ENCODE data around the gene ELP4. TPM values are rescaled to one million over a fixed set of nuclear protein-coding genes. Genes with fewer than 3 reads are reported as not detected.

The ELP4 gene
- total and polyA plus RNA-seq, 11 donors = 8.5 to 20.7 (median 14.1) TPM

- intact Hi-C loops (cut with DNase I) = no loop called here
- DNase-seq (no peak), ATAC-seq (no peak)
- Histone ChIP-seq H3K4me1 (peaks cover 0 to 5% (median 0%) of the 10 kb centered on the region in 12 donors), H3K36me3 (peaks cover 0 to 7% (median 0%) of the 10 kb centered on the region in 9 donors), H3K27ac (no peak overlapping the region), H3K4me3 (no peak overlapping the region), H3K9me3 (no peaks in the 10 kb centered on the region), H3K27me3 (peaks cover 0 to 6% (median 0%) of the 10 kb centered on the region in 9 donors)
- TF ChIP-seq, protein P1, sequence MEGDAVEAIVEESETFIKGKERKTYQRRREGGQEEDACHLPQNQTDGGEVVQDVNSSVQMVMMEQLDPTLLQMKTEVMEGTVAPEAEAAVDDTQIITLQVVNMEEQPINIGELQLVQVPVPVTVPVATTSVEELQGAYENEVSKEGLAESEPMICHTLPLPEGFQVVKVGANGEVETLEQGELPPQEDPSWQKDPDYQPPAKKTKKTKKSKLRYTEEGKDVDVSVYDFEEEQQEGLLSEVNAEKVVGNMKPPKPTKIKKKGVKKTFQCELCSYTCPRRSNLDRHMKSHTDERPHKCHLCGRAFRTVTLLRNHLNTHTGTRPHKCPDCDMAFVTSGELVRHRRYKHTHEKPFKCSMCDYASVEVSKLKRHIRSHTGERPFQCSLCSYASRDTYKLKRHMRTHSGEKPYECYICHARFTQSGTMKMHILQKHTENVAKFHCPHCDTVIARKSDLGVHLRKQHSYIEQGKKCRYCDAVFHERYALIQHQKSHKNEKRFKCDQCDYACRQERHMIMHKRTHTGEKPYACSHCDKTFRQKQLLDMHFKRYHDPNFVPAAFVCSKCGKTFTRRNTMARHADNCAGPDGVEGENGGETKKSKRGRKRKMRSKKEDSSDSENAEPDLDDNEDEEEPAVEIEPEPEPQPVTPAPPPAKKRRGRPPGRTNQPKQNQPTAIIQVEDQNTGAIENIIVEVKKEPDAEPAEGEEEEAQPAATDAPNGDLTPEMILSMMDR (IDR thresholded peaks at IDR 0.05) = no peak
- no peak for TF ChIP-seq POLR2A (IDR thresholded peaks at IDR 0.05)
- 98 to 100% (median 99%) methylated on average over 2 of the region's 2 CpGs for WGBS, 4 donors
Observed at GRCh38 chr11:31784611-31785010, 275.0 kb downstream of the ELP4 start.

- 82 to 87% (median 87%) methylated on average over 16 of the region's 16 CpGs for WGBS, 4 donors
- intact Hi-C loops (cut with DNase I) = no loop called here
- Histone ChIP-seq H3K36me3 (peaks cover 0 to 7% (median 0%) of the 10 kb centered on the region in 9 donors), H3K9me3 (no peaks in the 10 kb centered on the region), H3K27me3 (peaks cover 0 to 20% (median 0%) of the 10 kb centered on the region in 9 donors), H3K4me1 (no peaks in the 10 kb centered on the region), H3K4me3 (no peak overlapping the region), H3K27ac (no peak overlapping the region)
- DNase-seq (no peak), ATAC-seq (no peak)
- TF ChIP-seq POLR2A (IDR thresholded peaks at IDR 0.05) = no peak
- TF ChIP-seq, protein P1 (IDR thresholded peaks at IDR 0.05) = no peak
Observed at GRCh38 chr11:31786996-31787685, 277.6 kb downstream of the ELP4 start.

DNA sequence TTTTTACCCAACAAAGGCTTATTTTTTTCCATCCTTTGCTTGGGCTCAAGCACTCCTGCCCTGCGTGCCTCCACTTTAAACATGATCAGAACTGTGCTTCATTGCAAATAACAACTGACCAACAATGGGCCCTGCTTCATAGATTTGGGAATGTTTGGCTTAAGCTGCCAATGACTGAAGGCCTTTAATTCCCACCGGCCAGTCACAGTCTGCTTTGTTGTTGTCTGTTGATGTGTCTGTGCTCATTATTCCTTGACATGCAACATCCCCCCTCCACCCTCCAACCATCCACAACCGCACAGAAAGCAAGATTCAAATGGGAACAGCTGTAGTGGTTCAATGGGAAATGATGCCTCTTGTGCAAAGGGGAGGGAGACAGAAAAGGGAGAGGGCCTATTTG is 278.5 kb downstream of the ELP4 start:
- DNase-seq (no peak), ATAC-seq (no peak)
- Histone ChIP-seq H3K27me3 (peaks cover 0 to 20% (median 0%) of the 10 kb centered on the region in 9 donors), H3K9me3 (no peaks in the 10 kb centered on the region), H3K27ac (no peak overlapping the region), H3K4me3 (no peak overlapping the region), H3K4me1 (no peaks in the 10 kb centered on the region), H3K36me3 (peaks cover 0 to 7% (median 0%) of the 10 kb centered on the region in 9 donors)
- 70 to 89% (median 85%) methylated on average over 3 of the region's 3 CpGs for WGBS, 4 donors
- TF ChIP-seq POLR2A (IDR thresholded peaks at IDR 0.05) = no peak
- TF ChIP-seq, protein P1 (IDR thresholded peaks at IDR 0.05) = no peak
- intact Hi-C loops (cut with DNase I) = no loop called here

- WGBS, 4 donors = 82 to 87% (median 85%) methylated on average over 6 to 7 of the region's 7 CpGs
- DNase-seq (no peak), ATAC-seq (no peak)
- no peak overlapping the region for H3K4me3 ChIP-seq
- H3K27ac ChIP-seq = no peak overlapping the region
- intact Hi-C loops (cut with DNase I) = no loop called here
- H3K4me1 ChIP-seq = no peaks in the 10 kb centered on the region
- H3K36me3 ChIP-seq = no peaks in the 10 kb centered on the region
- TF ChIP-seq, protein P1 (IDR thresholded peaks at IDR 0.05) = no peak
- no peak for TF ChIP-seq POLR2A (IDR thresholded peaks at IDR 0.05)
- H3K9me3 ChIP-seq = no peaks in the 10 kb centered on the region
- peaks cover 0 to 32% (median 6%) of the 10 kb centered on the region in 9 donors for H3K27me3 ChIP-seq
Observed at GRCh38 chr11:31790649-31791048, 281.1 kb downstream of the ELP4 start.
